ENCODE results near the gene SANBR.

The SANBR gene

DNA sequence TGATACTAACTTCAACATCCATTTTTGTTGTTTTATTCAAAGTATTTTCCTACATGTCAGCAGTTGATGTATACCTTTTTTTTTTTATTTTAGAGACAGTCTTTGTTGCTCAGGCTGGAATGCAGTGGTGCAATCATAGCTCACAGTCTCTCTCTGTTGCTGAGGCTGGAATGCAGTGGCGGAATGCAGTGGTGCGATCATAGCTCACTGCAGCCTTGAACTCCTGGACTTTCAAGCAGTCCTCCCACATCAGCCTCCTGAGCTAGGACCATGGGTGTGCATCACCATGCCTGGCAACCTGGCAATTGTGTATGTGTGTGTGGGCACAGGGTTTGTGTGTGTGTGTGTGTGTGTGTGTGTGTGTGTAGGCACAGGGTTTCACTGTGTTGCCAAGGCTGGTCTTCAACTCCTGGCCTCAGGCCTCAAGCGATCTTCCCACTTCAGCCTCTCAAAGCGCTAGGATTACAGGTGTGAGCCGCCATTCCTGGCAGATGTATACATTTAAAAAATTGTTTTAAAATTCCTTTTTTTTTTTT is 24.8 kb downstream of the SANBR start:
- Histone ChIP-seq H3K27ac (ENCODE audit: low read depth, low read length) (no peak overlapping the region), H3K9ac (ENCODE audit: low read depth, low read length) (no peak overlapping the region), H3K36me3 (ENCODE audit: control insufficient read depth, insufficient read depth, low read length) (peaks cover 18% of the 10 kb centered on the region; the same call in 1 of the 2 replicates), H3K4me1 (ENCODE audit: control insufficient read depth, insufficient read depth, low read length) (no peaks in the 10 kb centered on the region), H3K27me3 (ENCODE audit: control insufficient read depth, insufficient read depth, low read length) (no peaks in the 10 kb centered on the region), H3K4me3 (ENCODE audit: low read depth, low read length) (no peak overlapping the region), H3K9me3 (ENCODE audit: control insufficient read depth, insufficient read depth, low read length) (no peaks in the 10 kb centered on the region)

- Histone ChIP-seq H3K9ac (ENCODE audit: low read depth, low read length) (no peak overlapping the region), H3K9me3 (ENCODE audit: control insufficient read depth, insufficient read depth, low read length) (no peaks in the 10 kb centered on the region), H3K4me3 (ENCODE audit: low read depth, low read length) (no peak overlapping the region), H3K27ac (ENCODE audit: low read depth, low read length) (no peak overlapping the region), H3K4me1 (ENCODE audit: control insufficient read depth, insufficient read depth, low read length) (no peaks in the 10 kb centered on the region), H3K36me3 (ENCODE audit: control insufficient read depth, insufficient read depth, low read length) (peaks cover 16% of the 10 kb centered on the region; the same call in 1 of the 2 replicates), H3K27me3 (ENCODE audit: control insufficient read depth, insufficient read depth, low read length) (no peaks in the 10 kb centered on the region)
These were observed 25.8 kb downstream of the SANBR start for GRCh38 chr2:61091485-61091884.

DNA sequence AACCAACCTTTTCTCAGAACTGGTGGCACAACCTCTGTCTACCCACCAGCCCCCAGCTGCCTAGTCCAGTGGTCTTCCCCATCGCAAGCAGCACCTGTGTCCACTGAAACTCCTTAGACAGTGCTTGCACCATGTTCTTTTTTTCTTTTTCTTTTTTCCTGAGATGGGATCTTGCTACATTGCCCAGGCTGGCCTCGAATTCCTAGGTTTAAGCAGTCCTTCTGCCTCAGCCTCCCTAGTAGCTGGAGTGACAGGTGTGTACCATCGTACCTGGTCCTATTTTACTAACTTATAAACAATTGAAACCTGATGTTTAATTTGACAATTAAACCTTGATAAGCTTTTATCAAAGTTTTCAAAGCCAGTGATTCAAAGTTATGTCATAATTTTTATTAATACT is 30.8 kb downstream of the SANBR start:
- no peaks in the 10 kb centered on the region for H3K9me3 ChIP-seq (ENCODE audit: control insufficient read depth, insufficient read depth, low read length)
- no peaks in the 10 kb centered on the region for H3K27me3 ChIP-seq (ENCODE audit: control insufficient read depth, insufficient read depth, low read length)
- H3K4me1 ChIP-seq (ENCODE audit: control insufficient read depth, insufficient read depth, low read length), result no peaks in the 10 kb centered on the region
- no peaks in the 10 kb centered on the region for H3K36me3 ChIP-seq (ENCODE audit: control insufficient read depth, insufficient read depth, low read length)
- no peak overlapping the region for H3K27ac ChIP-seq (ENCODE audit: low read depth, low read length)
- no peak overlapping the region for H3K9ac ChIP-seq (ENCODE audit: low read depth, low read length)
- no peak overlapping the region for H3K4me3 ChIP-seq (ENCODE audit: low read depth, low read length)

GRCh38 chr2:61100801-61101200 is 35.1 kb downstream of the SANBR start:
- no peak overlapping the region for H3K9ac ChIP-seq (ENCODE audit: low read depth, low read length)
- H3K36me3 ChIP-seq (ENCODE audit: control insufficient read depth, insufficient read depth, low read length), result no peaks in the 10 kb centered on the region
- H3K4me1 ChIP-seq (ENCODE audit: control insufficient read depth, insufficient read depth, low read length), result no peaks in the 10 kb centered on the region
- H3K9me3 ChIP-seq (ENCODE audit: control insufficient read depth, insufficient read depth, low read length), result no peaks in the 10 kb centered on the region
- no peak overlapping the region for H3K4me3 ChIP-seq (ENCODE audit: low read depth, low read length)
- no peaks in the 10 kb centered on the region for H3K27me3 ChIP-seq (ENCODE audit: control insufficient read depth, insufficient read depth, low read length)
- no peak overlapping the region for H3K27ac ChIP-seq (ENCODE audit: low read depth, low read length)

- Histone ChIP-seq H3K4me3 (ENCODE audit: low read depth, low read length) (no peak overlapping the region), H3K27ac (ENCODE audit: low read depth, low read length) (no peak overlapping the region), H3K4me1 (ENCODE audit: control insufficient read depth, insufficient read depth, low read length) (no peaks in the 10 kb centered on the region; the same call in 1 of the 2 replicates), H3K27me3 (ENCODE audit: control insufficient read depth, insufficient read depth, low read length) (no peaks in the 10 kb centered on the region), H3K9ac (ENCODE audit: low read depth, low read length) (no peak overlapping the region), H3K9me3 (ENCODE audit: control insufficient read depth, insufficient read depth, low read length) (peaks cover 11% of the 10 kb centered on the region; the same call in 1 of the 2 replicates), H3K36me3 (ENCODE audit: control insufficient read depth, insufficient read depth, low read length) (no peaks in the 10 kb centered on the region; the same call in 1 of the 2 replicates)
These were observed 43.6 kb downstream of the SANBR start for GRCh38 chr2:61109291-61109690.

DNA sequence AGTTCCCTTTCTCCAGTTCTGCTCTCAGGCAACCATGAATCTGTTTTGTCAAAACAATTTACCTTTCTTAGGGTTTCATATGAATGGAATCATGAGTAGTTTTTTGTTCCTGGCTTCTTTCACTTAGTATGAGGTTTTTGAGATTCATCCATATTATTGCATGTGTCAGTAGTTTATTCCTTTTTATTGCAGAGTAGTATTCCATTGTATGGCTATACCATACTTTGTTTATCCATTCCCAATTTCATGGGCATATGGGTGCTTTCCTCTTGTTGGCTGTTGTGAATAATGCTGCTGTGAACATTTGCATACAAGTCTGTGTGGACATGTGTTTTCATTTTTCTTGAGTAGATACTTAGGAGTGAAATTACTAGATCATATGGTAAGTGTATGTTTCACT is 46.0 kb downstream of the SANBR start:
- no peaks in the 10 kb centered on the region; the same call in 1 of the 2 replicates for H3K4me1 ChIP-seq (ENCODE audit: control insufficient read depth, insufficient read depth, low read length)
- H3K9ac ChIP-seq (ENCODE audit: low read depth, low read length), result no peak overlapping the region
- H3K27me3 ChIP-seq (ENCODE audit: control insufficient read depth, insufficient read depth, low read length), result no peaks in the 10 kb centered on the region
- no peak overlapping the region for H3K4me3 ChIP-seq (ENCODE audit: low read depth, low read length)
- H3K27ac ChIP-seq (ENCODE audit: low read depth, low read length), result no peak overlapping the region
- peaks cover 14% of the 10 kb centered on the region for H3K9me3 ChIP-seq (ENCODE audit: control insufficient read depth, insufficient read depth, low read length)
- H3K36me3 ChIP-seq (ENCODE audit: control insufficient read depth, insufficient read depth, low read length), result no peaks in the 10 kb centered on the region; the same call in 1 of the 2 replicates

- H3K27me3 ChIP-seq (ENCODE audit: control insufficient read depth, insufficient read depth, low read length), result no peaks in the 10 kb centered on the region
- no peak overlapping the region for H3K27ac ChIP-seq (ENCODE audit: low read depth, low read length)
- no peak overlapping the region for H3K9ac ChIP-seq (ENCODE audit: low read depth, low read length)
- no peaks in the 10 kb centered on the region; the same call in none of the 2 replicates for H3K36me3 ChIP-seq (ENCODE audit: control insufficient read depth, insufficient read depth, low read length)
- no peak overlapping the region for H3K4me3 ChIP-seq (ENCODE audit: low read depth, low read length)
- peaks cover 14% of the 10 kb centered on the region for H3K9me3 ChIP-seq (ENCODE audit: control insufficient read depth, insufficient read depth, low read length)
- no peaks in the 10 kb centered on the region for H3K4me1 ChIP-seq (ENCODE audit: control insufficient read depth, insufficient read depth, low read length)
These were observed 48.5 kb downstream of the SANBR start for GRCh38 chr2:61114147-61114546.

Data from HUES48 (cell line).